SK-N-MC (cell line): ENCODE data around the gene ST6GALNAC6.
A peak's percentile ranks its signal among the peaks of the same experiment; 100 is the strongest.

Experiments
- DNase-seq: peaks from one replicate; pipeline ENCODE4 v3.0.0-alpha.2; 2011; ENCODE audit warnings: low read depth, low spot score
- H3K27ac ChIP-seq: fragments of 200-600 bp; sonication (generic); 2 replicates; pipeline ENCODE4 v1.5.1; 2016; ENCODE audit warnings: mixed run types
- H3K36me3 ChIP-seq: fragments of 200-600 bp; sonication (generic); 2 replicates; pipeline ENCODE4 v1.6.1; 2017; ENCODE audit warnings: antibody characterized with exemption, low read length, mixed read lengths; ENCODE audit not compliant: insufficient read depth
- H3K4me3 ChIP-seq: fragments of 200-600 bp; sonication (generic); 2 replicates; pipeline ENCODE4 v1.5.1; 2016
- H3K9ac ChIP-seq: fragments of 200-600 bp; sonication (generic); 2 replicates; pipeline ENCODE4 v1.8.0; 2017; ENCODE audit warnings: mixed run types, mixed read lengths; ENCODE audit not compliant: insufficient read length
- H3K9me3 ChIP-seq: fragments of 200-600 bp; sonication (generic); 2 replicates; pipeline ENCODE4 v1.6.1; 2017; ENCODE audit warnings: low read depth, mild to moderate bottlenecking, antibody characterized with exemption, low read length, moderate library complexity, mixed read lengths
- EZH2 ChIP-seq: fragments of 200-600 bp; sonication (generic); IDR thresholded peaks from one replicate; pipeline ENCODE4 v1.6.1; 2017; ENCODE audit warnings: antibody characterized with exemption
- FOXP2 ChIP-seq: optimal IDR thresholded peaks from 2 replicates; pipeline ENCODE3; 2011; ENCODE audit warnings: mild to moderate bottlenecking, moderate library complexity; ENCODE audit not compliant: insufficient read depth; ENCODE audit errors: extremely low read length, control extremely low read depth
- POLR2AphosphoS5 ChIP-seq: IDR thresholded peaks from 2 replicates; pipeline ENCODE4 v1.6.1; 2012; ENCODE audit warnings: mild to moderate bottlenecking, low read depth, low read length, borderline replicate concordance

ST6GALNAC6 gene

DNA sequence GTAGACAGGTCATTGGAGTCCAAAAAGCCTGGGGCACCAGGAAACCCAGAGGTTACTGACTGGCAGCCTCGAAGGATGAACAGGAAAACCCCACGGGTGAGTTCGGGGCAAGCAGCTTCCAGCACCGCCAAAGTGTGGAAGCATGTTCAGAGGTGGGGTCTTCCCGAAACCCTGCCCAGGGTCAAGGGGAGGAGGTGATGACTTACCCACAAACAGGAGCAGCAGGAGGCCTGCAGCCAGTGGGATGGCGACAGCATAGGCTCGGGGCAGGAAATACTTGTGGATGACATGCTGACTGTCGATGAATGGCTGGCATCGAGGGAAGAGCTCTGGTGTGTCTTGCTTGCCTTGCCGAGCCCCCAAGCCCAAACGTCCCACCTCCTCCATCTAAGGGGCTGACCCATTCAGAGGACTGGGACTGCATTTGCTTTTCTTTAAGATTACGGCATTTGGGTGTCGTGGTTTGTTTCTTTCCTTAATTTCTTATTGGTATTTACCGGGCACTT, 37.0 kb upstream of the ST6GALNAC6 start:
- Histone ChIP-seq H3K27ac (no peak overlapping the region), H3K9ac (peak overlapping the region; percentile 88), H3K4me3 (peak overlapping the region; percentile 97), H3K9me3 (no peaks in the 10 kb centered on the region), H3K36me3 (no peaks in the 10 kb centered on the region; the same call in 1 of the 2 replicates)
- TF ChIP-seq FOXP2 = no peak
- TF ChIP-seq POLR2AphosphoS5 = no peak
- no peak for TF ChIP-seq EZH2
- no peak for DNase-seq

DNA sequence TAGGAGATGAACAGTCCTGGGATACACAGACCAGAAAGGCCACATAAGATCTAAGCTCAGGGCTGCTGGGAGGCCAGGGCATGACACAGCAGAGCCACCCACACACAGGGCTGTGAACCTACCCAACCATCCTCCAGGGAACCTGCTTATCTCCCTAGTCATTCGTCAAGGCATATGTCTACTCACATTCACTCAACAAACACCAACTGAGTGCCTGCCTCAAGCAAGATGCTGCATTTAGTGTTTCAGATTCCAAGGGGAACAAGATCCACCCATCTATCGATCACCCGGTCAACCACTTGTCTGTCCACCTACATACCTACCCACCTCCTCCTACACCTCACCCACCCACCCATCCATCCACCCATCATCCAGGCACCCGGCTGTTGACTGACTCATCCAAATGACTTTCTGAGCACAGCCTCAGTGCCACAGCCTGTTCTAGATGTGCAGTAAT, 36.4 kb upstream of the ST6GALNAC6 start:
- Histone ChIP-seq H3K9ac (no peak overlapping the region), H3K9me3 (no peaks in the 10 kb centered on the region), H3K27ac (no peak overlapping the region), H3K4me3 (peak overlapping the region; percentile 97), H3K36me3 (no peaks in the 10 kb centered on the region; the same call in 1 of the 2 replicates)
- TF ChIP-seq EZH2 (no peak), FOXP2 (no peak)
- no peak for DNase-seq

DNA sequence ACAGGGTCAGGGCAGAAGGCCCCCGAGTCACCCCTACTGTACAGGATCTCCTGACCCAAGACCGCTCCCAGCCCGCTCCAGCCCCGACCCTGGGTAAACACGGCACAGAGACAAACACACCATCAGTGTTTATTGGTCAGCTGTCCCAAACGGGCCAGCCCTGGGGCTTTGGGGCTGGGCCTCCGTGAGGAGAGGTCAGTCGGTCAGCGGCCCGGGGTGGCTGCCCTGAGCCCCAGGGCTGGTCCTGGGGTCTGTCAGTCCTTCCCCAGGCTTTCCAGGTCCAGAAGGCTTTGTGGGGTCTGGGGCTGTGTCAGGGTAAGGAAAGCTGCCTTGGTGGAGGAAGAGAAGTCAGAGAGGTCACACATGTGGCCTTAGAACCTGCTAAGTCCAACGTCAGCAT, 35.6 kb upstream of the ST6GALNAC6 start:
- Histone ChIP-seq H3K36me3 (no peaks in the 10 kb centered on the region; the same call in 1 of the 2 replicates), H3K9ac (no peak overlapping the region), H3K4me3 (no peak overlapping the region), H3K27ac (no peak overlapping the region), H3K9me3 (no peaks in the 10 kb centered on the region)
- TF ChIP-seq FOXP2 = no peak
- TF ChIP-seq EZH2 = no peak
- TF ChIP-seq POLR2AphosphoS5 = no peak
- no peak for DNase-seq

DNA sequence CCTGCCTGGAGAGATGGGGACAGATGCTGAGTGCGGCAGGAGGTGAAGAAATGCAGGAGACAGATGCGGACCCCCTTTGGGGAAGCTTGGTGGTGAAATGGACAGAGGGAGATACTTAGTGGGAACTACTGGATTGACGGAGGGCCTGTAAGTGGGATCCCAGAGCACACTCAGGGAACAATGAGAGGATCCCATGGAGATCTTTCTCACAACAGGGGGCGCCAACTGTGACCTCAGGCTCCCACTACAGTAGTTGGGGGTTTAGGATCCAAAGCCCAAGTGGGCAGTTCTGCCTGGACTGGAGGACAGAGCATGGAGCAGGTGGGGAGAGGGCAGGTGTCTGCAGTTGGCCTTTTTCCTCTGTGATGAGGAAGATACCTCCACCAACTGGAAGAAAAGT, 34.8 kb upstream of the ST6GALNAC6 start:
- TF ChIP-seq POLR2AphosphoS5 = no peak
- no peak for TF ChIP-seq EZH2
- TF ChIP-seq FOXP2 = no peak
- no peak overlapping the region for H3K4me3 ChIP-seq
- H3K27ac ChIP-seq = no peak overlapping the region
- H3K9me3 ChIP-seq = no peaks in the 10 kb centered on the region
- no peak for DNase-seq
- no peaks in the 10 kb centered on the region; the same call in 1 of the 2 replicates for H3K36me3 ChIP-seq
- H3K9ac ChIP-seq = no peak overlapping the region

DNA sequence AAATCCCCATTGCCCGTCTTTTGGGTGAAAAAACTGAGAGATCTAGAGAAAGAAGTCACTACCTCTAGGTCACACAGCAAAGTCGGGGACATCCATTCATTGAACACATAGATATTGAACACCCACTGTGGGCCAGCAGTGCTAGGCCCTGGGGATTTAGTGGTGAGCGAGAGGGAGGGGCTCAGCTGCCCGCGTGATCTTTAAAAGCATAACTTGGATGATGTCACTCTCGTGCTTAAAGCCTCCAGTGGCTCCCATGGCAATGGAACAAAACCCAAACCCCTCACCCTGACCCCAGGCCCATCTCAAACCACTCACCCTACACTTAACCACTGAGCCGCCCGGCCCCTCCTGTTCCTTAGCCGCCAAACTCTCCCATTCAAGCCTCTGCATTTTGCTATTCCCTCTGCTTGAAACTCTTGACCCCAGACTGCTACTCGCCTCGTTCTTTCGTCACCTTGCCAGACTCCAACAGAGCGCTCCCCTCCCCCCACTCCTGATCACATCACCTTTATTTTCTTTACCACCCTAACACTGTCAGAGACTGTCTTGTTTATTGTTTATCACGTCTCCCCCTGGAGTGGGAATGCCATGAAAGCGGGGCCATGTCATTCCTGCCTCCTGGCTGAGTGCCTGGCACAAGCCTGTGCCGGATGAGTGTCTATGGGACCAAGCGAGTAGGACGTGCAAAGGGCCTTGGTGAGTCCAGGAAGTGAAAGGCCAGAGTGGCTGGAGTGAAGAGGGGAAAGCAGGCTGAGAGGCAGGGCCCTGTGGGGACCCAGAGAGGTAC, 31.9 kb upstream of the ST6GALNAC6 start:
- H3K9ac ChIP-seq = peak overlapping the region; percentile 37

DNA sequence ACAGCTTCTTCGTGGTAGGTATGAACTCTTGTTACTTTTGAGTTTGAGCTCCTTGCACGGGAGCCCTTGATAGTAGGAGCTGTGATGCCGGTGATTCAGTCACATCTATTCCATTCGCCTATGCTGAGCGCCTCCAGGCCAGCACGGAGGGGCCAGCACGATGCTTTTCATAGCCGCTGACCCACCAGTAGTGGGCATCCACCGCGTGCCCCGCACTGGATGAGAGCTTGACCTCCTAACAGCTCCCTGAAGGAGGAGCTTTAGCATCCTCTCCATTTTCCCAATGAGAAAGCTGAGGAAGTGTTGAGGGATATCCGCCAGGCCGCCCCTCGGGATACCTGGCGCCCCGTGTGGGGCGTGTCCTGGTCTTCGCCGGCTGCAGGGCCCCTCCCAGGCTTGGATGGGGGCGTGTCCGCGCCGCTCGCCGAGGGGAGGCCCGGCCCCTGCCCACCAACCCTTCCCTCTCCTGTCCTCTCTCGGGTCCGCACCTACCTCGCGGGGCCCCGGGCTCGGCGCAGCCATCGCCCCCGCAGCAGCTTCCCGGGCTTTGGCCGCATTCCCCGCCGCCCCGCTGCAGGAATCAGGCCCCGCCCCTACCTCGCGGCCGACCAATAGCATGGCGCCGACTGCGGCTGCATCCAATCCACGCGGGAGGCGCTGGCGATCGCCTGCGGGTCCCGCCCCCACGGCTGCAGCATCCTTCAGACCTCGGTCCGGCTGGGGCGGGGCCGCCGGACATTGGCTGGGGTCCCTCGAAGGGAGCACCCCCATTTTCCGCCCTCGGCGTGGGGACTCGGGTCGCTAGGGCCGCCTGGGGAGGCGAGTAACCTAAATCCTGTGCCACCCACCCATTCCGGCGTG, 31.1 kb upstream of the ST6GALNAC6 start, which contains the start of gene PIP5KL1:
TSS of gene PIP5KL1 (minus strand) at position 547 of the 861 bp plus-strand sequence. CDS start at position 522, 25 bp downstream.
- TF ChIP-seq EZH2 = no peak
- no peak; the same call in 1 of the 2 replicates for TF ChIP-seq POLR2AphosphoS5
- TF ChIP-seq FOXP2 = no peak
- Histone ChIP-seq H3K27ac (no peak within 1 kb of the TSS), H3K9ac (peak within 1 kb of the TSS; percentile 37), H3K36me3 (no peaks in the 10 kb centered on the region; the same call in 1 of the 2 replicates), H3K4me3 (peak within 1 kb of the TSS; percentile 85), H3K9me3 (no peaks in the 10 kb centered on the region)
- DNase-seq = no peak

More for the DNA sequence above, 31.9 kb upstream of the ST6GALNAC6 start:
- no peak for DNase-seq
- Histone ChIP-seq H3K9me3 (no peaks in the 10 kb centered on the region), H3K27ac (no peak overlapping the region), H3K4me3 (peak overlapping the region; percentile 85), H3K36me3 (no peaks in the 10 kb centered on the region; the same call in 1 of the 2 replicates)
- TF ChIP-seq EZH2 = no peak
- TF ChIP-seq FOXP2 = no peak
- TF ChIP-seq POLR2AphosphoS5 = no peak

DNA sequence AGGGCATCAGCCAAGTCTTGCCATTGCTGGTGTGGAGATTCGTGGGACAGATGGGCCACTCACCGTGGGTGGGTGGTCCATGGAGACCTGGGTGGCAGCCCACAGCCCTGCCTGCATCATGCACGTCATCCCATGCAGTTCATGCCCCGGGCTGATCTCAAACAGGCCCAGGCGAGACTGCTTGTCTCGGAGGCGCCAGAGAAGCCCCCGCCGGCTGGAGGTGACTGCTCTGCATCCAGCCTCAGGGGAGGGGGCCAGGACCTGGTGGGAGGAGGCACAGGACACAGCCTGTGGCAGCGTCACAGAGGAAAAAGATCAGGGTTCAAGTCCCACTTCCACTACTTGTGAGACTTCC, 30.2 kb upstream of the ST6GALNAC6 start:
- Histone ChIP-seq H3K9me3 (no peaks in the 10 kb centered on the region), H3K27ac (no peak overlapping the region), H3K4me3 (no peak overlapping the region), H3K9ac (no peak overlapping the region), H3K36me3 (no peaks in the 10 kb centered on the region)
- no peak for TF ChIP-seq EZH2
- no peak for DNase-seq

DNA sequence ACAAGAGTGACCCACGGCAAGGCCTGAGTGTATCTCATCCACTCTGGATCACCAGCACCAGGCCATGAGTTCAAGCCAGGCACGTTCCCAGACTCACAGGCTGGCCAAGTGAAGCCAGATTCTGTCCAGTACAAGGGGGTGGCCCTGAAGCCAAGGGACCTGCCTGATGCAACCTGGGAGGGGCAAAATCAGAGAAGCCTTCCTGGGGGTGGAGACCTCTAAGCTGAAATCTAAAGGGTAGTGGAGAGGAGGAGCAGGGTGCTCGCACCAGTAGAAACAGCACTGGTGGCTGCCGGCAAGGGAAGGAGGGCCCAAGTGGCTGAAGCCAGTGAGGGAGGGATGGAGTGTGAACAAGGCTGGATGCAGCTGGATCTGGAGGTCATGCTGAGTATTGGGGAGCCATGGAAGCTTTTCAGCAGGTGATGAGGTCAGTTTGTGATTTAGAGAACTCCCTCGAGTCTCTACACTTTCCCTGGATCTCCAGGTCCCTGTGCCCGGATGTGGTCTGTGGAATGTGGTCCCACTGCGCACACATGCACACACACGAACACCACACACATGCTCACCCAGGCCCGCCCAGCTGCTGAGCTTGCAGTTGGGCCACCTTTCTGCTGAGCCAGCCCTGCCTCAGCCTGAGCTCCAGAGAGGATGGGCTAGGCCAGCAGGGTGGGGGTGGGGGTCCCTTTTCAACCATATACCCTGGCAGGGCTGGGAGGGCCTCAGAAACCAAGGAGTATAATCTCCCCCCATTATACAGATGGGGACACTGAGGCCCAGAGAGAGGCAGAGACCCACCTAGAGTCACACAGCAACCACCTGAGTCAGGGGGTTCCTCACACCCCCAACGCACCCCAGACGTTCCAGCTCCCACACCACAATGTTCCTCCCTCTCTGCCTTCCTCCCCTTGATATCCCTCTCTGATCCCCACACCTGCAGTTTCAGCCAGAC, 29.5 kb upstream of the ST6GALNAC6 start:
- no peak overlapping the region for H3K27ac ChIP-seq
- DNase-seq = no peak
- H3K4me3 ChIP-seq = no peak overlapping the region
- no peaks in the 10 kb centered on the region for H3K36me3 ChIP-seq
- TF ChIP-seq FOXP2 (no peak), POLR2AphosphoS5 (no peak), EZH2 (no peak)
- no peaks in the 10 kb centered on the region for H3K9me3 ChIP-seq
- H3K9ac ChIP-seq = no peak overlapping the region
